HEK293 (cell line): ENCODE measurements around the gene POLD2.

Experiments used
- FEZF1 ChIP-seq: fragments of 450-650 bp; formaldehyde crosslinking; IDR thresholded peaks from 2 replicates; pipeline ENCODE4 v1.5.1; 2016; ENCODE audit warnings: missing biosample characterization, missing genetic modification characterization
- HOXA7 ChIP-seq: sonication (generic); formaldehyde crosslinking; IDR thresholded peaks from 2 replicates; pipeline ENCODE4 v1.8.1; 2022; ENCODE audit warnings: missing genetic modification reagents, borderline replicate concordance
- KLF10 ChIP-seq: fragments of 450-650 bp; IDR thresholded peaks from 2 replicates; pipeline ENCODE4 v1.5.1; 2018; ENCODE audit warnings: missing biosample characterization, mild to moderate bottlenecking, missing genetic modification characterization
- KLF8 ChIP-seq: fragments of 450-650 bp; formaldehyde crosslinking; IDR thresholded peaks from 2 replicates; pipeline ENCODE4 v1.5.1; 2016; ENCODE audit warnings: missing biosample characterization, missing genetic modification characterization
- OVOL3 ChIP-seq: fragments of 450-650 bp; formaldehyde crosslinking; IDR thresholded peaks from 2 replicates; pipeline ENCODE4 v1.5.1; 2016; ENCODE audit warnings: missing biosample characterization, missing genetic modification characterization
- SP7 ChIP-seq: fragments of 450-650 bp; formaldehyde crosslinking; IDR thresholded peaks from 2 replicates; pipeline ENCODE4 v1.5.1; 2016; ENCODE audit warnings: missing biosample characterization, missing genetic modification characterization
- ZNF157 ChIP-seq: fragments of 450-650 bp; formaldehyde crosslinking; IDR thresholded peaks from 2 replicates; pipeline ENCODE4 v1.5.1; 2016; ENCODE audit warnings: missing biosample characterization, missing genetic modification characterization
- ZNF184 ChIP-seq: fragments of 450-650 bp; IDR thresholded peaks from 2 replicates; pipeline ENCODE4 v1.5.1; 2018; ENCODE audit warnings: missing biosample characterization, mild to moderate bottlenecking, missing genetic modification characterization
- ZNF211 ChIP-seq: fragments of 450-650 bp; formaldehyde crosslinking; IDR thresholded peaks from 2 replicates; pipeline ENCODE4 v1.5.1; 2016; ENCODE audit warnings: low read depth, missing biosample characterization, missing genetic modification characterization
- ZNF214 ChIP-seq: fragments of 450-650 bp; formaldehyde crosslinking; IDR thresholded peaks from 2 replicates; pipeline ENCODE4 v1.5.1; 2017; ENCODE audit warnings: missing biosample characterization, mild to moderate bottlenecking, missing genetic modification characterization, borderline replicate concordance
- ZNF292 ChIP-seq: fragments of 450-650 bp; formaldehyde crosslinking; IDR thresholded peaks from 2 replicates; pipeline ENCODE4 v1.5.1; 2016; ENCODE audit warnings: low read depth, missing biosample characterization, missing genetic modification characterization, borderline replicate concordance
- ZNF311 ChIP-seq: fragments of 450-650 bp; formaldehyde crosslinking; IDR thresholded peaks from 2 replicates; pipeline ENCODE4 v1.5.1; 2017; ENCODE audit warnings: missing biosample characterization, missing genetic modification characterization, borderline replicate concordance
- ZNF394 ChIP-seq: fragments of 450-650 bp; formaldehyde crosslinking; IDR thresholded peaks from 2 replicates; pipeline ENCODE4 v1.5.1; 2016; ENCODE audit warnings: missing biosample characterization, missing genetic modification characterization, mild to moderate bottlenecking, moderate library complexity, borderline replicate concordance
- ZNF48 ChIP-seq: fragments of 450-650 bp; formaldehyde crosslinking; IDR thresholded peaks from 2 replicates; pipeline ENCODE4 v1.5.1; 2016; ENCODE audit warnings: missing biosample characterization, missing genetic modification characterization
- ZNF621 ChIP-seq: fragments of 450-650 bp; formaldehyde crosslinking; IDR thresholded peaks from 2 replicates; pipeline ENCODE4 v1.5.1; 2017; ENCODE audit warnings: missing biosample characterization, missing genetic modification characterization
- ZNF629 ChIP-seq: fragments of 450-650 bp; formaldehyde crosslinking; IDR thresholded peaks from 2 replicates; pipeline ENCODE4 v1.5.1; 2017; ENCODE audit warnings: missing biosample characterization, missing genetic modification characterization
- ZNF664 ChIP-seq: fragments of 450-650 bp; formaldehyde crosslinking; IDR thresholded peaks from 2 replicates; pipeline ENCODE4 v1.5.1; 2016; ENCODE audit warnings: missing biosample characterization, missing genetic modification characterization
- ZNF670 ChIP-seq: fragments of 450-650 bp; formaldehyde crosslinking; IDR thresholded peaks from 2 replicates; pipeline ENCODE4 v1.5.1; 2016; ENCODE audit warnings: missing biosample characterization, missing genetic modification characterization, low read depth
- ZNF777 ChIP-seq: fragments of 450-650 bp; formaldehyde crosslinking; IDR thresholded peaks from 2 replicates; pipeline ENCODE4 v1.5.1; 2017; ENCODE audit warnings: missing biosample characterization, missing genetic modification characterization, borderline replicate concordance
- ZSCAN30 ChIP-seq: fragments of 450-650 bp; IDR thresholded peaks from 2 replicates; pipeline ENCODE4 v1.5.1; 2018; ENCODE audit warnings: missing biosample characterization, mild to moderate bottlenecking, missing genetic modification characterization, moderate library complexity
- TF ChIP-seq, protein P1 (sequence below): fragments of 450-650 bp; formaldehyde crosslinking; IDR thresholded peaks from 2 replicates; pipeline ENCODE4 v1.5.1; 2016; ENCODE audit warnings: missing biosample characterization, missing genetic modification characterization
- TF ChIP-seq, protein P2 (sequence below): fragments of 450-650 bp; formaldehyde crosslinking; IDR thresholded peaks from 2 replicates; pipeline ENCODE4 v1.5.1; 2016; ENCODE audit warnings: missing biosample characterization, missing genetic modification characterization
- TF ChIP-seq, protein P3 (sequence below): fragments of 450-650 bp; formaldehyde crosslinking; IDR thresholded peaks from 2 replicates; pipeline ENCODE4 v1.5.1; 2016; ENCODE audit warnings: missing biosample characterization, missing genetic modification characterization, low read depth
- TF ChIP-seq, protein P4 (sequence below): fragments of 450-650 bp; formaldehyde crosslinking; IDR thresholded peaks from 2 replicates; pipeline ENCODE4 v1.5.1; 2016; ENCODE audit warnings: missing biosample characterization, missing genetic modification characterization
- TF ChIP-seq, protein P5 (sequence below): fragments of 450-650 bp; formaldehyde crosslinking; IDR thresholded peaks from 2 replicates; pipeline ENCODE4 v1.5.1; 2016; ENCODE audit warnings: missing biosample characterization, missing genetic modification characterization
- TF ChIP-seq, protein P6 (sequence below): fragments of 450-650 bp; formaldehyde crosslinking; conservative IDR thresholded peaks from 2 replicates; pipeline ENCODE4 v1.5.1; 2016; ENCODE audit warnings: low read depth, missing biosample characterization, missing genetic modification characterization
- TF ChIP-seq, protein P7 (sequence below): fragments of 450-650 bp; formaldehyde crosslinking; IDR thresholded peaks from 2 replicates; pipeline ENCODE4 v1.5.1; 2016; ENCODE audit warnings: missing biosample characterization, missing genetic modification characterization

Gene POLD2

DNA sequence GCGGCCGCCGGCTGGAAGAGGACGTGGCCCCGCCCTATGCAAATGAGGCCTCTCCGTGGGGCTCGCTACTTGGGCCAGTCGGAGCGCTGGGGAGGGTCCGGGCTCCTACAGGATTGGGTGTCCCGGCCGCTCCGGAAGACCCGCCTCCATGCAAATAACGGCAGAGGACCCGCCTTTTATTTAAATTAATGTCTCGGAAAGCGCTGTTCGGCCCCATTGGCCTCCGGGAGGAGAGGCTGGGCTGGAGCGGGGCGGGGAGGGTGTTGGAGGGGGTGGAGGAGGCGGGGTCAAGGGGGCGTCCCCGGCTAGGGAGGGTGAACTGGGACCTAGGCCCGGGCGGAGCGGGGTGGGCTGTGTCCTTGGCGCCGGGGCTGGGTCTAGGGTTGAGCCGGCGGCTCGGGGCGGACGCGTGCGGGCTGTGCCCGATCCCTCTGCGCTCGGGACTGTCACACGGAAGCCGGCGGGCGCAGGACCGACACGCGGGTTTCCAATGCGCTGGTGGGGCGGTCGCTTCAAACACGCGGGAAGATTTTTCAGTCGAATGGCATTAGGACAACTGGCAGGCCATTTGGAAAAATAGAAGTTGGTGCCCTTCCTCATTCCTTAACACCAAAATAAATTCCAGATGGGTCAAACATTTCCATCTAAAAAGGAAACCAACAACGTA lies 40.7 kb downstream of the POLD2 start (continued):
- TF ChIP-seq, protein P1, sequence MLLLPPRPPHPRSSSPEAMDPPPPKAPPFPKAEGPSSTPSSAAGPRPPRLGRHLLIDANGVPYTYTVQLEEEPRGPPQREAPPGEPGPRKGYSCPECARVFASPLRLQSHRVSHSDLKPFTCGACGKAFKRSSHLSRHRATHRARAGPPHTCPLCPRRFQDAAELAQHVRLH, result 0 out of 2 replicates have a peak, but pooled peaks have one; percentile 30
- TF ChIP-seq, protein P2, sequence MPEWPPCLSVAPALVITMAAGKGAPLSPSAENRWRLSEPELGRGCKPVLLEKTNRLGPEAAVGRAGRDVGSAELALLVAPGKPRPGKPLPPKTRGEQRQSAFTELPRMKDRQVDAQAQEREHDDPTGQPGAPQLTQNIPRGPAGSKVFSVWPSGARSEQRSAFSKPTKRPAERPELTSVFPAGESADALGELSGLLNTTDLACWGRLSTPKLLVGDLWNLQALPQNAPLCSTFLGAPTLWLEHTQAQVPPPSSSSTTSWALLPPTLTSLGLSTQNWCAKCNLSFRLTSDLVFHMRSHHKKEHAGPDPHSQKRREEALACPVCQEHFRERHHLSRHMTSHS (tag by site-specific recombination), result no peak
- TF ChIP-seq, protein P3, sequence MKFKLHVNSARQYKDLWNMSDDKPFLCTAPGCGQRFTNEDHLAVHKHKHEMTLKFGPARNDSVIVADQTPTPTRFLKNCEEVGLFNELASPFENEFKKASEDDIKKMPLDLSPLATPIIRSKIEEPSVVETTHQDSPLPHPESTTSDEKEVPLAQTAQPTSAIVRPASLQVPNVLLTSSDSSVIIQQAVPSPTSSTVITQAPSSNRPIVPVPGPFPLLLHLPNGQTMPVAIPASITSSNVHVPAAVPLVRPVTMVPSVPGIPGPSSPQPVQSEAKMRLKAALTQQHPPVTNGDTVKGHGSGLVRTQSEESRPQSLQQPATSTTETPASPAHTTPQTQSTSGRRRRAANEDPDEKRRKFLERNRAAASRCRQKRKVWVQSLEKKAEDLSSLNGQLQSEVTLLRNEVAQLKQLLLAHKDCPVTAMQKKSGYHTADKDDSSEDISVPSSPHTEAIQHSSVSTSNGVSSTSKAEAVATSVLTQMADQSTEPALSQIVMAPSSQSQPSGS (tag by site-specific recombination), result no peak
- TF ChIP-seq HOXA7 (CRISPR knock-in tag) (no peak), ZNF48 (tag by site-specific recombination) (no peak), ZNF211 (no peak), ZNF157 (tag by site-specific recombination) (no peak), ZSCAN30 (tag by site-specific recombination) (peak; percentile 37; the same call in 1 of the 2 replicates), SP7 (tag by site-specific recombination) (peak; percentile 34; the same call in 1 of the 2 replicates), ZNF777 (tag by site-specific recombination) (no peak), ZNF621 (no peak), ZNF629 (no peak), FEZF1 (no peak), ZNF664 (tag by site-specific recombination) (no peak), ZNF670 (no peak), KLF8 (tag by site-specific recombination) (peak; percentile 85), OVOL3 (tag by site-specific recombination) (no peak), ZNF184 (no peak), ZNF292 (tag by site-specific recombination) (no peak), ZNF394 (tag by site-specific recombination) (no peak), KLF10 (tag by site-specific recombination) (no peak), ZNF214 (tag by site-specific recombination) (no peak), ZNF311 (tag by site-specific recombination) (no peak)
- TF ChIP-seq, protein P4, sequence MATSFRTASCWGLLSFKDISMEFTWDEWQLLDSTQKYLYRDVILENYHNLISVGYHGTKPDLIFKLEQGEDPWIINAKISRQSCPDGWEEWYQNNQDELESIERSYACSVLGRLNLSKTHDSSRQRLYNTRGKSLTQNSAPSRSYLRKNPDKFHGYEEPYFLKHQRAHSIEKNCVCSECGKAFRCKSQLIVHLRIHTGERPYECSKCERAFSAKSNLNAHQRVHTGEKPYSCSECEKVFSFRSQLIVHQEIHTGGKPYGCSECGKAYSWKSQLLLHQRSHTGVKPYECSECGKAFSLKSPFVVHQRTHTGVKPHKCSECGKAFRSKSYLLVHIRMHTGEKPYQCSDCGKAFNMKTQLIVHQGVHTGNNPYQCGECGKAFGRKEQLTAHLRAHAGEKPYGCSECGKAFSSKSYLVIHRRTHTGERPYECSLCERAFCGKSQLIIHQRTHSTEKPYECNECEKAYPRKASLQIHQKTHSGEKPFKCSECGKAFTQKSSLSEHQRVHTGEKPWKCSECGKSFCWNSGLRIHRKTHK (tag by site-specific recombination), result no peak
- TF ChIP-seq, protein P5, sequence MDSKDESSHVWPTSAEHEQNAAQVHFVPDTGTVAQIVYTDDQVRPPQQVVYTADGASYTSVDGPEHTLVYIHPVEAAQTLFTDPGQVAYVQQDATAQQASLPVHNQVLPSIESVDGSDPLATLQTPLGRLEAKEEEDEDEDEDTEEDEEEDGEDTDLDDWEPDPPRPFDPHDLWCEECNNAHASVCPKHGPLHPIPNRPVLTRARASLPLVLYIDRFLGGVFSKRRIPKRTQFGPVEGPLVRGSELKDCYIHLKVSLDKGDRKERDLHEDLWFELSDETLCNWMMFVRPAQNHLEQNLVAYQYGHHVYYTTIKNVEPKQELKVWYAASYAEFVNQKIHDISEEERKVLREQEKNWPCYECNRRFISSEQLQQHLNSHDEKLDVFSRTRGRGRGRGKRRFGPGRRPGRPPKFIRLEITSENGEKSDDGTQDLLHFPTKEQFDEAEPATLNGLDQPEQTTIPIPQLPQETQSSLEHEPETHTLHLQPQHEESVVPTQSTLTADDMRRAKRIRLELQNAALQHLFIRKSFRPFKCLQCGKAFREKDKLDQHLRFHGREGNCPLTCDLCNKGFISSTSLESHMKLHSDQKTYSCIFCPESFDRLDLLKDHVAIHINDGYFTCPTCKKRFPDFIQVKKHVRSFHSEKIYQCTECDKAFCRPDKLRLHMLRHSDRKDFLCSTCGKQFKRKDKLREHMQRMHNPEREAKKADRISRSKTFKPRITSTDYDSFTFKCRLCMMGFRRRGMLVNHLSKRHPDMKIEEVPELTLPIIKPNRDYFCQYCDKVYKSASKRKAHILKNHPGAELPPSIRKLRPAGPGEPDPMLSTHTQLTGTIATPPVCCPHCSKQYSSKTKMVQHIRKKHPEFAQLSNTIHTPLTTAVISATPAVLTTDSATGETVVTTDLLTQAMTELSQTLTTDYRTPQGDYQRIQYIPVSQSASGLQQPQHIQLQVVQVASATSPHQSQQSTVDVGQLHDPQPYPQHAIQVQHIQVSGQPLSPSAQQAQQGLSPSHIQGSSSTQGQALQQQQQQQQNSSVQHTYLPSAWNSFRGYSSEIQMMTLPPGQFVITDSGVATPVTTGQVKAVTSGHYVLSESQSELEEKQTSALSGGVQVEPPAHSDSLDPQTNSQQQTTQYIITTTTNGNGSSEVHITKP (tag by site-specific recombination), result 0 out of 2 replicates have a peak, but pooled peaks have one; percentile 16
- TF ChIP-seq, protein P6, sequence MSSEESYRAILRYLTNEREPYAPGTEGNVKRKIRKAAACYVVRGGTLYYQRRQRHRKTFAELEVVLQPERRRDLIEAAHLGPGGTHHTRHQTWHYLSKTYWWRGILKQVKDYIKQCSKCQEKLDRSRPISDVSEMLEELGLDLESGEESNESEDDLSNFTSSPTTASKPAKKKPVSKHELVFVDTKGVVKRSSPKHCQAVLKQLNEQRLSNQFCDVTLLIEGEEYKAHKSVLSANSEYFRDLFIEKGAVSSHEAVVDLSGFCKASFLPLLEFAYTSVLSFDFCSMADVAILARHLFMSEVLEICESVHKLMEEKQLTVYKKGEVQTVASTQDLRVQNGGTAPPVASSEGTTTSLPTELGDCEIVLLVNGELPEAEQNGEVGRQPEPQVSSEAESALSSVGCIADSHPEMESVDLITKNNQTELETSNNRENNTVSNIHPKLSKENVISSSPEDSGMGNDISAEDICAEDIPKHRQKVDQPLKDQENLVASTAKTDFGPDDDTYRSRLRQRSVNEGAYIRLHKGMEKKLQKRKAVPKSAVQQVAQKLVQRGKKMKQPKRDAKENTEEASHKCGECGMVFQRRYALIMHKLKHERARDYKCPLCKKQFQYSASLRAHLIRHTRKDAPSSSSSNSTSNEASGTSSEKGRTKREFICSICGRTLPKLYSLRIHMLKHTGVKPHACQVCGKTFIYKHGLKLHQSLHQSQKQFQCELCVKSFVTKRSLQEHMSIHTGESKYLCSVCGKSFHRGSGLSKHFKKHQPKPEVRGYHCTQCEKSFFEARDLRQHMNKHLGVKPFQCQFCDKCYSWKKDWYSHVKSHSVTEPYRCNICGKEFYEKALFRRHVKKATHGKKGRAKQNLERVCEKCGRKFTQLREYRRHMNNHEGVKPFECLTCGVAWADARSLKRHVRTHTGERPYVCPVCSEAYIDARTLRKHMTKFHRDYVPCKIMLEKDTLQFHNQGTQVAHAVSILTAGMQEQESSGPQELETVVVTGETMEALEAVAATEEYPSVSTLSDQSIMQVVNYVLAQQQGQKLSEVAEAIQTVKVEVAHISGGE (tag by site-specific recombination), result peak; percentile 33; the same call in 1 of the 2 replicates
- TF ChIP-seq, protein P7, sequence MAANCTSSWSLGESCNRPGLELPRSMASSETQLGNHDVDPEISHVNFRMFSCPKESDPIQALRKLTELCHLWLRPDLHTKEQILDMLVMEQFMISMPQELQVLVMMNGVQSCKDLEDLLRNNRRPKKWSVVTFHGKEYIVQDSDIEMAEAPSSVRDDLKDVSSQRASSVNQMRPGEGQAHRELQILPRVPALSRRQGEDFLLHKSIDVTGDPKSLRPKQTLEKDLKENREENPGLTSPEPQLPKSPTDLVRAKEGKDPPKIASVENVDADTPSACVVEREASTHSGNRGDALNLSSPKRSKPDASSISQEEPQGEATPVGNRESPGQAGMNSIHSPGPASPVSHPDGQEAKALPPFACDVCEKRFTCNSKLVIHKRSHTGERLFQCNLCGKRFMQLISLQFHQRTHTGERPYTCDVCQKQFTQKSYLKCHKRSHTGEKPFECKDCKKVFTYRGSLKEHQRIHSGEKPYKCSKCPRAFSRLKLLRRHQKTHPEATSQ (tag by site-specific recombination), result no peak
